ENCODE data around the gene B4GALT5.

- TF ChIP-seq, protein P1, sequence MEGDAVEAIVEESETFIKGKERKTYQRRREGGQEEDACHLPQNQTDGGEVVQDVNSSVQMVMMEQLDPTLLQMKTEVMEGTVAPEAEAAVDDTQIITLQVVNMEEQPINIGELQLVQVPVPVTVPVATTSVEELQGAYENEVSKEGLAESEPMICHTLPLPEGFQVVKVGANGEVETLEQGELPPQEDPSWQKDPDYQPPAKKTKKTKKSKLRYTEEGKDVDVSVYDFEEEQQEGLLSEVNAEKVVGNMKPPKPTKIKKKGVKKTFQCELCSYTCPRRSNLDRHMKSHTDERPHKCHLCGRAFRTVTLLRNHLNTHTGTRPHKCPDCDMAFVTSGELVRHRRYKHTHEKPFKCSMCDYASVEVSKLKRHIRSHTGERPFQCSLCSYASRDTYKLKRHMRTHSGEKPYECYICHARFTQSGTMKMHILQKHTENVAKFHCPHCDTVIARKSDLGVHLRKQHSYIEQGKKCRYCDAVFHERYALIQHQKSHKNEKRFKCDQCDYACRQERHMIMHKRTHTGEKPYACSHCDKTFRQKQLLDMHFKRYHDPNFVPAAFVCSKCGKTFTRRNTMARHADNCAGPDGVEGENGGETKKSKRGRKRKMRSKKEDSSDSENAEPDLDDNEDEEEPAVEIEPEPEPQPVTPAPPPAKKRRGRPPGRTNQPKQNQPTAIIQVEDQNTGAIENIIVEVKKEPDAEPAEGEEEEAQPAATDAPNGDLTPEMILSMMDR (IDR thresholded peaks at IDR 0.05), result no peak
- no peak for TF ChIP-seq POLR2A (IDR thresholded peaks at IDR 0.05)
These were observed 64.0 kb downstream of the B4GALT5 start for GRCh38 chr20:49649672-49650071.

Measured in body of pancreas (tissue), 4 donors.